Astrocyte of the cerebellum (primary cell): Measurements from ENCODE around the gene RCSD1.

Source experiments
- DNase-seq: peaks from one replicate; pipeline ENCODE4 v3.0.0-alpha.2; 2011; ENCODE audit warnings: low read depth
- H3K4me3 ChIP-seq: 2 replicates; pipeline ENCODE4 v1.5.1; 2011; ENCODE audit warnings: mild to moderate bottlenecking, low read depth, low read length, moderate library complexity
- in situ Hi-C: cut with HindIII; loops from 2 replicates; pipeline ENCODE4 v1.10.0; 2017; ENCODE audit warnings: low sequenced_read_pairs
- TF ChIP-seq, protein P1 (sequence below): IDR thresholded peaks from 2 replicates; pipeline ENCODE4 v1.5.1; 2012; ENCODE audit warnings: low read length, low read depth, moderate library complexity, mild to moderate bottlenecking; ENCODE audit errors: missing control alignments

Gene RCSD1

GRCh38 chr1:167676916-167677848 lies 47.1 kb downstream of the RCSD1 start:
- in situ Hi-C loops, result no loop called here
- DNase-seq, result no peak
- TF ChIP-seq, protein P1, sequence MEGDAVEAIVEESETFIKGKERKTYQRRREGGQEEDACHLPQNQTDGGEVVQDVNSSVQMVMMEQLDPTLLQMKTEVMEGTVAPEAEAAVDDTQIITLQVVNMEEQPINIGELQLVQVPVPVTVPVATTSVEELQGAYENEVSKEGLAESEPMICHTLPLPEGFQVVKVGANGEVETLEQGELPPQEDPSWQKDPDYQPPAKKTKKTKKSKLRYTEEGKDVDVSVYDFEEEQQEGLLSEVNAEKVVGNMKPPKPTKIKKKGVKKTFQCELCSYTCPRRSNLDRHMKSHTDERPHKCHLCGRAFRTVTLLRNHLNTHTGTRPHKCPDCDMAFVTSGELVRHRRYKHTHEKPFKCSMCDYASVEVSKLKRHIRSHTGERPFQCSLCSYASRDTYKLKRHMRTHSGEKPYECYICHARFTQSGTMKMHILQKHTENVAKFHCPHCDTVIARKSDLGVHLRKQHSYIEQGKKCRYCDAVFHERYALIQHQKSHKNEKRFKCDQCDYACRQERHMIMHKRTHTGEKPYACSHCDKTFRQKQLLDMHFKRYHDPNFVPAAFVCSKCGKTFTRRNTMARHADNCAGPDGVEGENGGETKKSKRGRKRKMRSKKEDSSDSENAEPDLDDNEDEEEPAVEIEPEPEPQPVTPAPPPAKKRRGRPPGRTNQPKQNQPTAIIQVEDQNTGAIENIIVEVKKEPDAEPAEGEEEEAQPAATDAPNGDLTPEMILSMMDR, result no peak
- H3K4me3 ChIP-seq, result no peak overlapping the region

- DNase-seq, result no peak
- in situ Hi-C loops, result no loop called here
- H3K4me3 ChIP-seq, result no peak overlapping the region
- TF ChIP-seq, protein P1, result no peak
Measured at GRCh38 chr1:167678422-167678821, 48.4 kb downstream of the RCSD1 start.

- H3K4me3 ChIP-seq, result no peak overlapping the region
- in situ Hi-C loops, result no loop called here
- TF ChIP-seq, protein P1, result no peak
- no peak for DNase-seq
Measured at GRCh38 chr1:167678838-167679237, 48.8 kb downstream of the RCSD1 start.

GRCh38 chr1:167679714-167680113 lies 49.7 kb downstream of the RCSD1 start:
- H3K4me3 ChIP-seq, result no peak overlapping the region
- TF ChIP-seq, protein P1, result no peak
- in situ Hi-C loops, result no loop called here
- DNase-seq, result no peak

- no peak overlapping the region for H3K4me3 ChIP-seq
- TF ChIP-seq, protein P1, result no peak
- DNase-seq, result no peak
- in situ Hi-C loops, result no loop called here
Measured at GRCh38 chr1:167681024-167681423, 51.0 kb downstream of the RCSD1 start.

GRCh38 chr1:167681451-167682098 lies 51.5 kb downstream of the RCSD1 start:
- TF ChIP-seq, protein P1, result no peak
- no peak for DNase-seq
- in situ Hi-C loops, result no loop called here

More at GRCh38 chr1:167681451-167682098, 51.5 kb downstream of the RCSD1 start:
- no peak overlapping the region for H3K4me3 ChIP-seq
